Lower leg skin (tissue), 3 donors: ENCODE results near the gene RBKS.

Experiments
- POLR2A ChIP-seq, 2 donors: fragments of 450-650 bp; IDR thresholded peaks; one replicate each; pipeline ENCODE4 v1.6.1; 2016 to 2017; ENCODE audit warnings: antibody characterized with exemption in 2 of 2, mild to moderate bottlenecking in 1 of 2, moderate library complexity in 1 of 2
- TF ChIP-seq, protein P1 (sequence below), 3 donors: fragments of 450-650 bp; IDR thresholded peaks; one replicate each; pipeline ENCODE4 v1.5.1; 2016; ENCODE audit warnings: antibody characterized with exemption in 3 of 3, mild to moderate bottlenecking in 3 of 3, moderate library complexity in 2 of 3

GRCh38 chr2:27809761-27810241, 80.4 kb downstream of the RBKS start:
- TF ChIP-seq, protein P1, sequence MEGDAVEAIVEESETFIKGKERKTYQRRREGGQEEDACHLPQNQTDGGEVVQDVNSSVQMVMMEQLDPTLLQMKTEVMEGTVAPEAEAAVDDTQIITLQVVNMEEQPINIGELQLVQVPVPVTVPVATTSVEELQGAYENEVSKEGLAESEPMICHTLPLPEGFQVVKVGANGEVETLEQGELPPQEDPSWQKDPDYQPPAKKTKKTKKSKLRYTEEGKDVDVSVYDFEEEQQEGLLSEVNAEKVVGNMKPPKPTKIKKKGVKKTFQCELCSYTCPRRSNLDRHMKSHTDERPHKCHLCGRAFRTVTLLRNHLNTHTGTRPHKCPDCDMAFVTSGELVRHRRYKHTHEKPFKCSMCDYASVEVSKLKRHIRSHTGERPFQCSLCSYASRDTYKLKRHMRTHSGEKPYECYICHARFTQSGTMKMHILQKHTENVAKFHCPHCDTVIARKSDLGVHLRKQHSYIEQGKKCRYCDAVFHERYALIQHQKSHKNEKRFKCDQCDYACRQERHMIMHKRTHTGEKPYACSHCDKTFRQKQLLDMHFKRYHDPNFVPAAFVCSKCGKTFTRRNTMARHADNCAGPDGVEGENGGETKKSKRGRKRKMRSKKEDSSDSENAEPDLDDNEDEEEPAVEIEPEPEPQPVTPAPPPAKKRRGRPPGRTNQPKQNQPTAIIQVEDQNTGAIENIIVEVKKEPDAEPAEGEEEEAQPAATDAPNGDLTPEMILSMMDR (IDR thresholded peaks at IDR 0.05) = no peak
- TF ChIP-seq POLR2A (IDR thresholded peaks at IDR 0.05) = no peak
